ENCODE measurements around the gene TPPP. TPM values are rescaled to one million over a fixed set of nuclear protein-coding genes. Genes with fewer than 3 reads are reported as not detected.
"Not testable (repeated sequence)": the region's sequence is repeated elsewhere in the genome, so short reads cannot be mapped to it uniquely, and the experiment has no call there.

The TPPP gene
- total RNA-seq, 1 experiment from 2014 or later, result not detected

GRCh38 chr5:694042-694431 is 885 bp upstream of the TPPP start:
- DNase-seq (ENCODE audit: low read depth), result not testable (repeated sequence)

GRCh38 chr5:692529-693041 is 567 bp downstream of the TPPP start:
- not testable (repeated sequence) for DNase-seq (ENCODE audit: low read depth)

- no peak for DNase-seq (ENCODE audit: low read depth)
Observed at GRCh38 chr5:691817-692528, 1.2 kb downstream of the TPPP start.

GRCh38 chr5:691049-691448 is 2.1 kb downstream of the TPPP start:
- not testable (repeated sequence) for DNase-seq (ENCODE audit: low read depth)

- not testable (repeated sequence) for DNase-seq (ENCODE audit: low read depth)
Observed at GRCh38 chr5:690293-690692, 2.9 kb downstream of the TPPP start.

GRCh38 chr5:688348-689010 is 4.7 kb downstream of the TPPP start:
- DNase-seq (ENCODE audit: low read depth), result not testable (repeated sequence)

- DNase-seq (ENCODE audit: low read depth), result not testable (repeated sequence)
Observed at GRCh38 chr5:686936-687335, 6.2 kb downstream of the TPPP start.

GRCh38 chr5:686172-686523 is 7.0 kb downstream of the TPPP start:
- DNase-seq (ENCODE audit: low read depth), result not testable (repeated sequence)

GRCh38 chr5:685262-686171 is 7.6 kb downstream of the TPPP start:
- DNase-seq (ENCODE audit: low read depth), result no peak

GRCh38 chr5:684751-685216 is 8.4 kb downstream of the TPPP start:
- DNase-seq (ENCODE audit: low read depth), result no peak

GRCh38 chr5:683551-684481 is 9.3 kb downstream of the TPPP start:
- no peak for DNase-seq (ENCODE audit: low read depth)

GRCh38 chr5:682651-683358 is 10.3 kb downstream of the TPPP start:
- not testable (repeated sequence) for DNase-seq (ENCODE audit: low read depth)

- not testable (repeated sequence) for DNase-seq (ENCODE audit: low read depth)
Observed at GRCh38 chr5:682216-682615, 10.9 kb downstream of the TPPP start.

GRCh38 chr5:681317-682191 is 11.6 kb downstream of the TPPP start:
- DNase-seq (ENCODE audit: low read depth), result not testable (repeated sequence)

- not testable (repeated sequence) for DNase-seq (ENCODE audit: low read depth)
Observed at GRCh38 chr5:680836-681235, 12.3 kb downstream of the TPPP start.

- not testable (repeated sequence) for DNase-seq (ENCODE audit: low read depth)
Observed at GRCh38 chr5:680118-680795, 12.9 kb downstream of the TPPP start.

- DNase-seq (ENCODE audit: low read depth), result not testable (repeated sequence)
Observed at GRCh38 chr5:679166-679895, 13.8 kb downstream of the TPPP start.

GRCh38 chr5:678521-678920 is 14.6 kb downstream of the TPPP start:
- DNase-seq (ENCODE audit: low read depth), result not testable (repeated sequence)
